GM18867 (cell line): ENCODE data around the gene MMP21.

Experiments
- ATAC-seq: cut with Tn5 transposase; IDR thresholded peaks from one replicate; pipeline ENCODE4 v1.9.1; 2021; ENCODE audit warnings: mild to moderate bottlenecking, moderate library complexity; ENCODE audit not compliant: unreplicated experiment

Gene MMP21

GRCh38 chr10:125795128-125795527 is 19.5 kb upstream of the MMP21 start:
- no peak for ATAC-seq

GRCh38 chr10:125792342-125793300 is 17.0 kb upstream of the MMP21 start:
- no peak for ATAC-seq

DNA sequence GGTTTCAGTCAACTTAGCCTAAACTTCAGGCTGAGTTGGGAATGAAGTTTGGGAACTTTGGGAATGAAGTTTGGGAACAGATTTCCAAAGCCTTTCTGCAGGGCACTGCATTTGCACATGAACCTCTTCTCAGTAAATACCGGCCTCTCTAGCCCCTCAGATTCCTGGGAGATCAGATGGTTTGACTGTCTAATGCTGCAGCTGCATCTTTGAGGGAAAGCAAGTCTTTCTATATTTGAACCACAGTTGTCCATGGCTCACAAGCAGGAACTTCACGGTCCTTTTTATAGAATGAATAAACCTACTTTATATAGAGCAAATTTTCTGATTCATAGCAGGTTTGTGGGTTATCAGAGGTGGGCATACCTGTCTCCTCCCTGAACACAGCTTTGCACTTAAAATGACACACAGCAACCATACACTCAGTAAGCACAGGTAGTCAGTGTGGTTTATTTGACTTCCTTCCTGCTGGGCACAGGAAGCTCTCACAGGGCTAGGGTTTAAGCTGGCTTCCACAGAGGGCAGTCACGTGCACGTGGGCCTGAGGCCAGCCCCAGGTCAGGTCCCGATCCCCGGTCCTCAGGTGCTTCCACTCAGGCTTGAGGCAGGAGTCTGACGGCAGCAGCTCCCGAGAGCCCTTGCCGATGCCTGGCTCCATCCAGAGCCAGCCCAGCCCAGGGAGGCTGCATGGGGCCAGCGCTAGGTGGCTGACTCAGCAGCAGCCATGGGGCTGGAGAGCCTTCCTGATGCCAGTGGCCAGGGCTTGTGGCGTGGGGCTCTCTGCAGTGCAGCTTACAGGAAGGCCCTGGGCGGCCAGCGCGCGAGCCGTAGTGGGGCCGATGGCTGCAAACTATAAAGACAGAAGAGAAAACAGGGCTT is 12.8 kb upstream of the MMP21 start:
- ATAC-seq = no peak

DNA sequence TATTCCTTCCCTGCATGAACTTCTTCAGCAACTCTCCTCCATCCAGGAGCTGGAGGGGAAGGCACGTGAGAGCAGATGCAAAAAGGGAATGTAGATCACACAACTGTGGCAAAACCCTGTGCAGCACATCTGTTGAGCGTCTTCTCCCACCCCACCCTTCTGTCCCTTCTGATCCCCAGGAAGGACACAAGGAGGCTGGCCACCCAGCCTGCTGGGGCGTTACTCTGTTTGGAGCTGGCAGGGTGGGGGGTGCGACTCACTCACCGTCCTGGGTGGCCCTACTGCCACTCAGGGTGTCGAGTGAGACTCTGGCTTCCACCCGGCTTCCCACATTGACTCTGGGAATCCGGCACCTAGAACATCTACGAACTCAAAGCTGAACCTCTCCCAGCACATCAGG is 10.2 kb upstream of the MMP21 start:
- ATAC-seq = no peak

GRCh38 chr10:125783957-125784356 is 8.3 kb upstream of the MMP21 start:
- peak; percentile 85 for ATAC-seq

GRCh38 chr10:125783408-125783807 is 7.8 kb upstream of the MMP21 start:
- ATAC-seq = no peak

GRCh38 chr10:125782616-125783015 is 7.0 kb upstream of the MMP21 start:
- ATAC-seq = no peak

DNA sequence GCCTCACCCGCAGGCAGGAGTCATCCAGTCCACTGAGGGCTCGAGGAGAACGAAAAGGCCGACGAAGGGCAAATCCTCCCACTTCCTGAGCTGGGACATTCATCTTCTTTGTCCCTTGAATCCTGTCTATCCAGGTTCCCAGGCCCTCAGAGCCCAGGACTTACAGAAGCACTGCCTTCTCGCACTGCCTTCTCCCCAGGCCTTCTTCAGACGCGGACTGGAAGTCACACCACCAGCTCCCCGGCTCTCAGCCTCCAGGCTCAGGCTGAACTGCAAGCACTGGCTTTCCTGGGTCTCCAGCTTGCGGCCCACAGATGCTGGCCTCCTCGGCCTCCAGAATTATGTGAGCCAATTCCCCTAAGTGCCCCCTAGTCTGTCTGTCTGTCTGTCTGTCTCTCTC is 6.4 kb upstream of the MMP21 start:
- no peak for ATAC-seq

DNA sequence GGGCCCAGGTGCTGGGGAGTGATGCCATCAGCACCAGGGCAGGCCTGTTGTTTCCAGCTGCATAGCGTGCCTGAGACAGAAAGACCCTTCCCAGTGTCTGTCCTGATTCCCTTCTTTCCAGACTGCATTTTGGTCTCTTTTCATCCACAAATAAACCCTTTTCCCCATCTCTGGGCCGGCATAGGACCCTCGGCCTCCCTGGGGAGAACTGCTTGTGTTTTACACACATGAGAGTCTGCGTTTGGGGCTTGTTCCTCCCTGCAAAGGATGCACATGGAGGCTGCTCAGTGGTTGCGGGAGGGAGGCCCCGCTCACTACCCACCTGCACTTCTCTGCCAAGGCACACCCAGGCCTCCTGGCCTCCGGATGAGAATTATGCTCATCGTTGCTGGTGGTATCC is 5.8 kb upstream of the MMP21 start:
- ATAC-seq = no peak

- ATAC-seq = no peak
Observed at GRCh38 chr10:125779403-125780327, 4.0 kb upstream of the MMP21 start.

DNA sequence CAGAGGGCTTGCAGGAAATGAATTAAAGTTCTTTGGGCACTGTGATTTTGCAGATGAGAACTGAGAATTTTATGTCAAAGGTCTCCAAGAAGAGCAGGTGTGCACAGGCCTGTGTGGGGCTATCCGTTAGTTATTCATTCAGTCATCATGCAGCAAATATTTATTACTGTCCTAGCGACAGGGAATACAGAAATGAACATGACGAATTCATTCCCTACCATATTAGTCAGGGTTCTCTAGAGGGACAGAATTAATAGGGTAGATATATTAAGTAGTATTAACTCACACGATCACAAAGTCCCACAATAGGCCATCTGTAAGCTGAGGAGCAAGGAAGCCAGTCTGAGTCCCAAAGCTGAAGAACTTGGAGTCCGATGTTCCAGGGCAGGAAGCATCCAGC is 2.9 kb upstream of the MMP21 start:
- no peak for ATAC-seq

DNA sequence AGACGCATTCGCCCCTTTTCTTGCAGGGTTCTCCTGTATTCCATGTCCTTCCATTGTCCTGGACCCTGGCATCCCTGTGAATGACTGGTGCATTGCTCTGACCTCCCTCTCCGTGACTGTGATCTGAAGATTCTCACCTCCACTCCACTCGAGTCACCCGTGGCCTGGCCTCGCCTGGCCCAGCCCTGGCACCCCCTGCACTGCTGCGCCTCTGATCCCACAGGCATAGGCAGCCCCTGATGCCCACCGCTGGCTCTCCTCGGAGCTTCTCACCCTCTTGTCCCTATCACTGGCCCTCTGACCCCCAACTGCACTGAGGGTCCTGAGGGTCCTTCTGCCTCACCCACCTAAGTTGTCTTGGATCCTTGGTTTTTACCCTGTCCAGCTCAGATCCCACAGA is 2.2 kb upstream of the MMP21 start:
- no peak for ATAC-seq

GRCh38 chr10:125774581-125775191 is 935 bp downstream of the MMP21 start:
- ATAC-seq = no peak

- ATAC-seq = no peak
Observed at GRCh38 chr10:125773687-125774543, 1.7 kb downstream of the MMP21 start.

DNA sequence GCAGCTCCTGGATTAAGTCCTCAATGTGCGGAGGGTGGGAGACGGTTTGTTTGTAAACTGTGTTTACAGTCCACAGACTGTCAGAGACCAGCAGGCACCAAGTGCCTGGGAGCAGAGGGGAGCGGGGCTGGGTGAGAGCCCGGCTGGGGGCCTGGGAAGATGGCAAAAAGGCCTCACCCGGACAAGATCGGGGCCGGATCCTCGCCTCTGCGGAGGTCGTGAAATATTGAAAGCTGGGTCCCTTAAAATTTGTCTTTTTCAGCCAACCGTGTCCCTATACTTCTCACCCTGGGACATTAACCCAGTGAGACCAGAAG is 2.8 kb downstream of the MMP21 start:
- ATAC-seq = no peak

DNA sequence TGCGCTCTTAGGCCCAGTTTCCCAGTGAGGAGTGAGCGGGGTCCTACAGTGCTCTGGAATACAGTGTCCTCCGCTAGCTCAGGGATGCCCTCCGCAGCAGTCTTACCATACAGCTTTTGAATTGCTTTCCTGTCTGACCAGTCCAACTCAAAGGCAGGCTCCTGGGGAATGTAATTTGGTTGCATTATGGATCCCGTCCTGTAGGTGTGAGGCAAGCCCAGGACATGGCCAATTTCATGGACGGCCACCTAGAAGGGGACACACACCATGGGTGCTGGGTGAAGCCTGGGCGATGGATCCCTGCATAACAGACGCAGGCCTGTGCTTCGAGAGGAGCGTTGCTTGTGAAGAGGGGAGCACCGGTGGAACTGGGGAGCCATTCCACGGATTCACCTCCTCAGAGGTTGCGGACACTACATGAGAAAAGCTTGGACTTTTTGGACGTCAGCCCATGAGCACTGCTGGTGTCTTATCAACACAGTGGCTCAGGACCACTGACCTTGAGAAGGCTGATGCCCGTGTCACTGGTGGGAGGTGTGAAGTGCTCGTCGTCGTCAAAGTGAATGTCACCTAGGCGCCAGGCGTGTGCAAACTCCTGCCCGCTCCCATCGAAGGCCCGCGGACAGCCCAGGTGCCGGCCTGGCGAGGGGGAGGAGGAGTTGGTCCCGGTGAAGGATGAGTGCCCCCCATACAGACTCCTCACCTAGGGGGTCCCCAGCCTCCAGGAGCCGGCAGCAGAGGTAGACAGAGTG is 3.3 kb downstream of the MMP21 start:
- no peak for ATAC-seq

DNA sequence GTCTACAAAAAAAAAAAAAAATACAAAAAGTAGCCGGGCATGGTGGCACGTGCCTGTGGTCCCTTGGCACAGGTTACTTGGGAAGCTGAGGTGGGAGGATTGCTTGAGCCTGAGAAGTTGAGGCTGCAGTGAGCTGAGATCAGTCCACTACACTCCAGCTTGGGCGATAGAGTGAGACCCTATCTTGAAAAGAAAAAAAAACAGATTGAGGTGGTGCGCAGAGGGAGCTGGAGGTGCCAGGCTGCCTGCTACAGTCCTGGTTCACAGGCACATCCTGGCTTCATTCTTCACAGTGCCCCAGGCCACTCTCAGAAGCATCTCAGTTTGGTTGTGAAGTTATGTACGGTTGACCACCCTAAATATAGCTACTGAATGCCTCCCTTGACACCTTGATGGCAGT is 4.8 kb downstream of the MMP21 start:
- ATAC-seq = no peak

GRCh38 chr10:125769175-125769574 is 6.4 kb downstream of the MMP21 start:
- no peak for ATAC-seq
